ENCODE data around the gene PPIG.
"Not testable (repeated sequence)": the region's sequence is repeated elsewhere in the genome, so short reads cannot be mapped to it uniquely, and the experiment has no call there.

The PPIG gene

DNA sequence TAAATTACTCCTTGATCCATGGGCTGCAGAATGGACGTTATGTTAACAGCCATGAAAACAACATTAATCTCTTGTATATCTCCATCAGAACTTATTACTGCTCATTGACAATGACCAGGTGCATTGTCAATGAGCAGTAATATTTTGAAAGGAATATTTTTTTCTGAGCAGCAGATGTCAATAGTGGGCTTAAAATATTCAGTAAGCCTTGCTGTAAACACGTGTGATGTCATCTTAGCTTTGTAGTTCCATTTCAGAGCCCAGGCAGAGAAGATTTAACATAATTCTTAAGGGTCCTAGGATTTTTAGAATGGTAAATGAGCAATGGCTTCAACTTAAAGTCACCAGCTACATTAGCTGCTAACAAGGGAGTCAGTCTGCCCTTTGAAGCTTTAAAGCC, 83.4 kb downstream of the PPIG start:
- no peak for DNase-seq

DNA sequence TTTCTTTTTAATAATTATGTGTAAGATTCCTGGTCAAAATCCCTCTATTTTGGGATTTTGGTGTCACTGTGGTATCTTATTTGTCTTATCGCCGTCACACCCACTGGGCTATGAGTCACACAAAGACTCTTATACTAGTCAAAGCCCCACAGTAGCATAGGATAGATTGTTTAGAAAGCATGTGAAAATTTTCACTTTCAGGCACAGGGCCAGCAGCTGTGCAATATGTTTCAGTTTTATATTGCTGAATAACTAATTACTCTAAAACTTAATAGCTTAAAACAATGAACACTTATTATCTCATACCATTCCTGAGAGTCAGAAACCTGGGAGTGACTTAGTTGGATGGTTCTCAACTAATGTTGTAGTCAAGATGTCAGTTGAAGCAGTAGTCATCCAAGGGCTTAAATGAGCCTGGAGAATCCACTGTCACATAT, 86.1 kb downstream of the PPIG start:
- DNase-seq, result peak; percentile 60

DNA sequence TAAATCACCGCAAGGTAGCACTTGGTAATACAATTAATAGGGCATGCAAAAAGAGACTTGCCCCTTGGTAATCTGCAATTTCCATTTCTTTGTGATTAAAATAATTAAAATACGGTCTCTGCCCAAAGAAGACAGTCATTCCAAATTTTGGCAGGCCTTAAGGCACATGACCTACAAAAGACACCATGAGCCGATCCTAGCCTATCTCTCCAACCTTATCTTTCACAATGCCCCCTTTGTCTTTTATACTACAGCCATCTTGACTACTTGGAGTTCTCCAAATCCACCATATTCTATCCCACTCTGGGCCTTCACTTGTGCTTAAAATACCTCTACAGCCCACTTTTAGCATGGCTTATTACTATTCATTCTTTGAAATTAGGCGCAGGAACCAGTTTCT, 86.8 kb downstream of the PPIG start:
- DNase-seq, result no peak

DNA sequence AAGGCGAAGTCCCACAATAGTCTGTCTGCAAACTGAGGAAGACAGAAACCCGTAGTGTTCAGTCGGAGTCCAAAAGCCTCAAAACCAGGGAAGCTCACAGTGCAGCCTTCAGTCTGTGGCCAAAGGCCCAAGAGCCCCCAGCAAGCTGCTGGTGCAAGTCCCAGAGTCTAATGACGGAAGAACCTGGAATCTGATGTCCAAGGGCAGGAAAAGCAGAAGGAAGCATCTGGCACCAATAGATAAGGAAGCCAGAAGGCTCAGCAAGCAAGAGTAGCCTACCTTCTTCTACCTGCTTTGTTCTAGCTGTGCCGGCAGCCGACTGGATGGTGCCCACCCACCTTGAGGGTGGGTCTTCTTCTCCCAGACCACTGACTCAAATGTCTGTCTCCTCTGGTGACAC, 88.3 kb downstream of the PPIG start:
- no peak for DNase-seq

DNA sequence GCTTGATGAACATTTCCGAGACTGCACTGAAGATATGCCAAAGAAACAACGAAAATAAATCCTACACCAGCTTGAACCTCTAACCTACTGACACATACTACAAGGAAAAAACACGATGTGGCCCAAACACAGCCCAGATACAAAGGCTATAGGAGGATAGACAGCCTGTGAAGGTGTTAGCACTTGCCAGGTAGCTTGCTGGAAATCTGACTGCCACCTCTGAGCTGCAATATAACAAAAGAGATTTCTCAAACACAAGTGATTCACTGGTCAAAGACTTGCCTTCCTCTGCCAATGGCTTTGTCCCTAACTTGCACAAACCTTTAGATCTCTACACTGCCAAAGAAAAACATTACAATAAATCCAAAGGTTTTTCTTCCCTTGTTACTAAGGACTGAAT, 89.0 kb downstream of the PPIG start:
- no peak for DNase-seq

DNA sequence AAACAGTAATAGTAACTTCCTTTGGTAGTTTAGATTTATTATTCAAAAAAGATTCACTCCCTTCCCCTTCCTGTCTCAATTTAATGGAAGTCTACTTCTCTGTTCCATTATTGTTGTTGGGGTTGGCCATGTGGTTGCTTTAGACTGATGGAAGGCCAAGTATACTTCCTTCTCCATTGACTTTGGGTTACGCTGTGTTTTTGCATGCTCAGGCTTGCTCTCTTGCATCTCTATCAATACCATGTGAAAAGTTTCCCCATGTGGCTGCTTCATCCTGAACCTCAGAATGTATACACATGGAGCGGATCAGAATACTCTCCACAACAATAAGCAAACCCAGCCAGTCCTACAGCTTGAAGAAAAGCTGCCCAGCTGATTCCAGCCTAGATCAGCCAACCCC, 89.8 kb downstream of the PPIG start:
- DNase-seq, result no peak

DNA sequence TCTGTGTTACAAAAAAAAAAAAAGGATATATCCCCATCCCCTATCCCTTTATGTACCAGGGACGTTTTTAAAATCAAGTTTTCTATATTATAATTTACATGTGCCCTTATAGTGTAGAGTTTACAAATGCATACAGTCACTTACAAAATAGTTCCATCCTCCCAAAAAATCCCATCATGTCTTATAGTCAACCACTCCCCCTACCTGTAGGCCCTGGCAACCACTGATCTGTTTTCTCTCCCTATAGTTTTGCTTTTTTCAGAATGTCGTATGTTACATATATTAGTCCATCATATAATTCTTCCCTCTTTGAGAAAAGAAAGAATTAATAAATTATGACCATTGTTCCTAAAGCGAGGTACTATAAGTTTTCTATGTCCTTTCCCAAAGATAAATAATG, 92.2 kb downstream of the PPIG start:
- DNase-seq, result no peak

DNA sequence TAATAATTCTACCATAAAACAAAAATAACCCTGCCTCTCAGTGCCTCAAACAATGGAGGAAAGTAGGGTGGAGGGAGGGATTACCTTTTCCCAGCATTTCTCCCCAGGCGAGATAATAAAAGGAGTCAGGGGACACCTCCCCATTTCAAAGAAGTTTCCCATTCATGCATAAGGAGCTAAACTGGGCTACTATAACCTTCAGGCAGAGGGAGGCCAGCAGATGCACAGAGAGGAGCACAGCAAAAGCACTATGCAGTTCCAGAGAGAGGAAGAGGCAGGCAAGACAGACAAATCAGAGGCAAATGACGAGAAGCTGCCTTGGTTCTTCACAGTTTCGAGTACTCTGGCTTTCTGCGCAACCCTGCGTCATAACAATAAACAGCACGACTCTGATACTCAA, 92.7 kb downstream of the PPIG start:
- no peak for DNase-seq

DNA sequence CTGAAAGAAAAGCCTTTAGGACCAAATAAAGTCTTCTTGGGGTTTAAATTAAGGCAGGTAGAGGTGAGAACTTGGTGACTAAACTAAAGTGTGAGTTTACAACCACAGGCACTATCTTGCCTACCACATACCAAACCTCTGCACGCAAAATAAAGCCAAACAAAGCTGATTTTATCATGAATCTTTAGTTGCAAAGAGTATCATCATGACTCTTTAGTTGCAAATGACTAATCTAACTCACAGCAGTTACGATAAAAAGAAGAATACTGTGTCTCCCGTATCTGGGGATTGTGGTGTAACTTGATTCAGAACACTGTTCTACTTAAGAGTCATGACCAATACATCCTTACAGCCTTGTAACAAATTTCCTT, 98.9 kb downstream of the PPIG start:
- no peak for DNase-seq

DNA sequence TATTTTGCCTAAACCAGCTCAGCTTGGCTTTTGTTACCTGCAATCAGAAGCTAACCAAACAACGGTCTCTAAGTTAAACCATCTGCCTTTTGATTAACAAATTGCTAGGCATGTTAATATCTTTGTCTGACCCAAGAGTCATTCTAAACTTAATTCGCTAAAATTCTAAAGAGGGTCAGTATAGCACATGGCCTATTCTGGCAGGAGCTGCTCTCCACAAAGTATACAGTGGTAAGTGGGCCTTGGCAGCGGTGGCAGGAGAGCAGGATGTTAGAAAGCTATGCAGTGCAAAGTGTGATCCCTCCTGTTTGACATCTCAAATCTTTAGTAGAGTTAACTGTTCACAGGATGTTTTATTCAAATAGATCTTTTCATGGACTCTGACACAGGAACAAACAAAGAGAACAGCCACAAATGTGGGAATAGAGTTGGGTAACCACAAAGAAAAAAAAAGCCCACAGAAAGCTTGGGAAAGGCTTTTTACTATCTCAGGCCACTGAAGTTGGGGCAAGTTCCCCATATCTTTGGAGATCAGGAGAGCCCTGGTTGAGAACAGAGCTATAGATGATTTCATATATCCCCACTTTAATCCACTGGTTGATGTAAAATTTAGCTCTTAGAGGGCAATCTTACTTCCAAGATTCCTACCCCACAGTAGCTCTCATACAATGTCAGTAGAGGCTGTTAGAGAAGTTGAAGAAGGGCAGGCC, 99.4 kb downstream of the PPIG start:
- no peak for DNase-seq

DNA sequence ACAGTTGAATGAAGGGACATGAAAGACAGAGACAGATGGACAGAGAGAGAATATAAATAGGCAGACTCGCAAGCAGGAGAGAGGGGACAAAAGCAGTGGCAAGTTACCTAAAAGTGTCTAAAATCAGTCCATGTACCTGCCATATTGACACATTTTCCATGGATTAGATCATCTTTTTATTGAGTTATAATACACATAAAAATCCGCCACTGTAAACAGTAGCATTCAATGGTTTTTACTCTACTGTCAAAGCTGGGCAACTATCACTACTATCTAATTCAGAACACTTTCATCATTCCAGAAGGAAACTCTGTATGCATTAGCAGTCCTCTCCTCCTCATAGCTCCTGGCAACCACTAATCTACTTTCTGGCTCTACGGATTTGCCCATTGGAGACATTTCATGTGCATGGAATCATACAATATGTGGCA, 100.0 kb downstream of the PPIG start:
- DNase-seq, result no peak

DNA sequence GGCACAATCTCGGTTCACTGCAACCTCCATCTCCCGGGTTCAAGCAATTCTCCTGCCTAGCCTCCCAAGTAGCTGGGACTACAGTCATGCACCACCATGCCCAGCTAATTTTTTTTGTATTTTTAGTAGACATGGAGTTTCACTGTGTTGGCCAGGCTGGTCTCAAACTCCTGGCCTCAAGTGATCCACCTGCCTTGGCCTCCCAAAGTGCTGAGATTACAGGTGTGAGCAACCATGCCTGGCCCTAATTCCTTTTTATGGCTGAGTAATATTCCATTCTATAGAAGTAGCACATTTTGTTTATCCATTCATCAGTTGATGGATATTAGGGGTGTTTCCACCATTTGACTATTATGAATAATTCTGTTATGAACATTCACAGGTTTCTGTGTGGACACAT, 100.6 kb downstream of the PPIG start:
- not testable (repeated sequence) for DNase-seq

DNA sequence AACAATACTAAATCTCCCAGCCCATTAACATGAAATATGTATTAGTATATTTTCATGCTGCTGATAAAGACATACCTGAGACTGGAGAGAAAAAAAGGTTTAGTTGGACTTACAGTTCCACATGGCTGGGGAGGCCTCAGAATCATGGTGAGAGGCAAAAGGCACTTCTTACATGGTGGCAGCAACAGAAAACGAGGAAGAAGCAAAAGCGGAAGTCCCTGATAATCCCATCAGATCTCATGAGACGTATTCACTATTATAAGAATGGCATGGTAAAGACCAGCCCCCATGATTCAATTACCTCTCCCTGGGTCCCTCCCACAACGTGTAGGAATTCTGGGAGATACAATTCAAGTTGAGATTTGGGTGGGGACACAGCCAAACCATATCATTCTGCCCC, 102.7 kb downstream of the PPIG start:
- DNase-seq, result not testable (repeated sequence)

DNA sequence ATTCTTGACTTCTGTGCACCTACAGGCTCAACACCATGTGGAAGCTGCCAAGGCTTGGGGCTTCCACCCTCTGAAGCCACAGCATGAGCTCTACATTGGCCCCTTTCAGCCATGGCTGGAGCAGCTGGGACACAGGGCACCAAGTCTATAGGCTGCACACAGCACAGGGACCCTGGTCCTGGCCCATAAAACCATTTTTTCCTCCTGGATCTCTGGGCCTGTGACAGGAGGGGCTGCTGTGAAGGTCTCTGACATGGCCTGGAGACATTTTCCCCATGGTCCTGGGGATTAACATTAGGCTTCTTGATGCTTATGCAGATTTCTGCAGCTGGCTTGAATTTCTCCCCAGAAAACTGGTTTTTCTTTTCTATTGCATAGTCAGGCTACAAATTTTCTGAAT, 103.8 kb downstream of the PPIG start:
- DNase-seq, result not testable (repeated sequence)

DNA sequence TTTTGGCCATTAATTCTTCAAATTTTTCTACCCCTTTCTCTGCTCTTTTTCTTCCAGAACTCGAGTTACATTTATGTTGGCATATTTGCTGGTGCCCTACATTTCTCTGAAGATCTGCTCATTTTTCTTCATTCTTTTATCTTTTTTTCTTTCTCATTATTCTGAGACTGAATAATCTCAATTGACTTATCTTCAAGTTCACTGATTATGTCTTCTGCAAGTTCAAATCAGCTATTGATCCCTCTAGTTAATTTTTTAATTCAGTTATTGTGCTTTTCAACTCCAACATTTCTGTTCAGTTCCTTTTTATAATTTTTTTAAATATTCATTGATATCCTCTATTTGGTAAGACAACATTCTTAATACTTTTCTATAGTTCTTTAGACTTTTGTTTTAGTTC, 106.8 kb downstream of the PPIG start:
- DNase-seq, result no peak
